H1 (cell line): ENCODE results near the gene LRCH1. TPM values are rescaled to one million over a fixed set of nuclear protein-coding genes. Genes with fewer than 3 reads are reported as not detected.

Experiments
- EGR1 ChIP-seq: IDR thresholded peaks from 2 replicates; pipeline ENCODE4 v1.6.1; 2011; ENCODE audit warnings: low read depth, low read length, borderline replicate concordance
- HDAC2 ChIP-seq, 2 experiments: fragments of 300-600 bp in 1 of 2; sonication (generic) in 1 of 2; IDR thresholded peaks; 2 replicates each; pipeline ENCODE4 v1.6.1; 2011 to 2012; ENCODE audit warnings: low read depth in 2 of 2, low read length in 2 of 2, mild to moderate bottlenecking in 2 of 2, moderate library complexity in 2 of 2, borderline replicate concordance in 1 of 2, inconsistent platforms in 1 of 2
- SUZ12 ChIP-seq: fragments of 200-600 bp; sonication (generic); IDR thresholded peaks from 2 replicates; pipeline ENCODE4 v1.6.1; 2012; ENCODE audit warnings: mild to moderate bottlenecking, inconsistent platforms, low read length, moderate library complexity, mixed read lengths
- USF2 ChIP-seq: IDR thresholded peaks from 2 replicates; pipeline ENCODE4 v1.6.1; 2011; ENCODE audit warnings: low read length, improper control_type of control experiment
- polyA plus RNA-seq, 7 experiments: library from polyadenylated mRNA; depleted of rRNA in 3 of 7; stranded (reverse) in 5 of 7; unstranded in 2 of 7; fragments of >200 nt in 5 of 7; fragments of 200-250 nt in 2 of 7; gene quantifications; 1 replicate in 5 of 7; 2 replicates in 1 of 7; 4 replicates in 1 of 7; pipeline versions ENCODE4 v1.2.1 to v1.2.3, GENCODE V29; 2011 to 2013; ENCODE audit warnings: missing spikeins in 2 of 7, mixed read lengths in 2 of 7
- total RNA-seq: library from RNA; stranded (reverse); fragmentation: NEBNext Ultra II Directional; extraction: Animal tissue kit (Norgen Biotek cat#: 25700); gene quantifications from 2 replicates; pipeline ENCODE4 v1.2.1, GENCODE V29; 2021

LRCH1 gene
- total and polyA plus RNA-seq, 2 of the 8 experiments (the other 6 are each of a cell fraction or from before 2014, with no cell fraction given), result 3.0 to 10.1 TPM

- TF ChIP-seq HDAC2 (IDR thresholded peaks at IDR 0.05; ENCODE audit: borderline replicate concordance in 1 of 2, low read depth in 2 of 2, low read length in 2 of 2) (no peak), USF2 (no peak), SUZ12 (no peak), EGR1 (no peak)
Measured at GRCh38 chr13:46782691-46783090, 229.7 kb downstream of the LRCH1 start (continued).
